ENCODE data around the gene EXOC3L4. TPM values are rescaled to one million over a fixed set of nuclear protein-coding genes. Genes with fewer than 3 reads are reported as not detected.

EXOC3L4 gene
- polyA plus RNA-seq, 1 of the 3 experiments (the other 2 are of a cell fraction), result 0.46 TPM

DNA sequence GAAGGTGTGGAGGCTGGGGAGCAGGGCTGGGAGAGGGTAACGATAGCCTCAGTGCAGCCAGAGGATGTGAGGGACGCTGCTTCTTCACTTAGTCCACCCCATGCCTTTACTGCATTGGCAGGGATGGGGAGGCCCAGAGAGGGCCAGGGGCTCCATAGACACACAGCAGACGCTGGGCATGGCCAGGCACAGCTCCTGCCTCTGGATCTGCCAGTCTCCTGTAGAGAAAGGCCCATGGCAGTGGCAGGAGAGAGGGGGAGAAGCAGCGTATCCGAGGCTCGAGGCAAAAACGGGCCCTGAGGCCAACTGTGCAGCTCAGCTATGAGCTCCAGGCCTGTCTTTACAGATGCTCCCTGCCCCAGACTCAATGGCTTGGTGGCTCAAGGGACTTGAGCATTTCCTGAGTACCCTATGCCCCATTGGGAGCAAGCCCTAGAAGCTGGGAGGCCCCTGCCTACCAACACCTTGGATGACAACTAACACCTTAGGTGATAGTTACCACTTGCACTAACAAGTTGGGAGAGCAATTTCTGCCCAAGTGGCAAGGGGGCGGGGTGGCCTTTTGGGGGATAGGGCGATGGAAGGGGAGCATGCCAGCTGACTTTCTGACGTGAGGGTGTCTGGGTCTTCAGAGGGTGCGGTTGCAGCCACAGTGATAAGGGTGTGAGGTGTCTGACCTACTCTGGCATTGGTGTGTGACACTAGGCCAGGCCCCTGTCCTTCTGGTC is 15.5 kb upstream of the EXOC3L4 start:
- TF ChIP-seq USF1 (IDR thresholded peaks at IDR 0.05; ENCODE audit: borderline replicate concordance, low read depth) (no peak), POLR2AphosphoS5 (IDR thresholded peaks at IDR 0.05; ENCODE audit: low read depth, low read length) (no peak), MEF2A (IDR thresholded peaks at IDR 0.05; ENCODE audit: borderline replicate concordance, low read depth) (no peak), RAD21 (IDR thresholded peaks at IDR 0.05; ENCODE audit: low read length) (no peak), GABPA (IDR thresholded peaks at IDR 0.05; ENCODE audit: low read depth) (no peak), NRF1 (IDR thresholded peaks at IDR 0.05; ENCODE audit: low read depth, low read length) (no peak), MXI1 (IDR thresholded peaks at IDR 0.05; ENCODE audit: low read depth, low read length) (no peak), FOXM1 (IDR thresholded peaks at IDR 0.05; ENCODE audit: low read depth) (no peak)
- Histone ChIP-seq H3K4me1 (ENCODE audit: control insufficient read depth in 1 of 2, insufficient read depth in 2 of 2, low read depth in 1 of 2, low read length in 1 of 2) (no peaks in the 10 kb centered on the region; a peak in 1 of 4 replicates), H3K9me3 (no peaks in the 10 kb centered on the region), H3K27ac (ENCODE audit: low read depth in 2 of 2, low read length in 1 of 2) (no peak overlapping the region), H4K20me1 (ENCODE audit: insufficient read depth) (no peaks in the 10 kb centered on the region), H3K9me2 (no peaks in the 10 kb centered on the region), H3K9ac (no peak overlapping the region), H3F3A (replicated peaks; ENCODE audit: insufficient read depth) (no peaks in the 10 kb centered on the region), H3K4me3 (ENCODE audit: low read depth in 2 of 2, low read length in 1 of 2) (no peak overlapping the region), H3K4me2 (no peak overlapping the region), H2AFZ (ENCODE audit: low read depth) (no peak overlapping the region), H3K27me3 (ENCODE audit: insufficient read depth) (no peaks in the 10 kb centered on the region), H3K36me3 (replicated peaks in 1 of 2; ENCODE audit: control insufficient read depth in 1 of 2, insufficient read depth in 2 of 2, low read length in 1 of 2) (no peaks in the 10 kb centered on the region), H3K79me2 (ENCODE audit: insufficient read depth) (no peaks in the 10 kb centered on the region)
- 48% methylated on average over 7 of the region's 11 CpGs for WGBS (ENCODE audit: low lambda C conversion rate)
- CTCF ChIA-PET, result interaction anchor here (0.6 to 7.4 kb wide), 13 partner anchors 8 to 391 kb away, joined by 3 to 99 read pairs (median 3); no protein-coding TSS in a partner anchor
- POLR2A ChIA-PET, result interaction anchor here (0.7 kb wide), 1 partner anchor 157 kb away, joined by 6 read pairs; no protein-coding TSS in a partner anchor
- DNase-seq, result no peak

DNA sequence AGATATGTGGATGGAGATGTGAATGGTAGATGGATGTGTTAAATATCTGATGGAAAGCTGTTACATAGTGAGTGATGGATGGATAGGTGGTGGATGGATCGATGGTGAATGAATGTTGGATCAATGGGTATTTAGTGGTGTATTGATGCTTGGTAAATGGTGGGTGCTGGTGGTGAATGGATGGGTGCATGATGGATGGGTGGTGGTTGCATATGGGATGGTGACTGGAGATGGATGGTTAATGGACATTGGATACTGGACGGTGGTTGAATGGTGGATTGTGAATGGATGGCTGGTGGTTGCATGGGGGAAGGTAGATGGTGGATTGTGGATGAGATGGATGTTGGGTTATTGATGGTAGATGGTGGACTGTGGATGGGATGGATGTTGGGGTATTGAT is 12.6 kb upstream of the EXOC3L4 start:
- no peak for DNase-seq
- Histone ChIP-seq H3K79me2 (ENCODE audit: insufficient read depth) (no peaks in the 10 kb centered on the region), H3K27ac (ENCODE audit: low read depth in 2 of 2, low read length in 1 of 2) (no peak overlapping the region), H3K4me1 (ENCODE audit: control insufficient read depth in 1 of 2, insufficient read depth in 2 of 2, low read depth in 1 of 2, low read length in 1 of 2) (no peaks in the 10 kb centered on the region; a peak in 1 of 4 replicates), H3K36me3 (replicated peaks in 1 of 2; ENCODE audit: control insufficient read depth in 1 of 2, insufficient read depth in 2 of 2, low read length in 1 of 2) (no peaks in the 10 kb centered on the region), H4K20me1 (ENCODE audit: insufficient read depth) (no peaks in the 10 kb centered on the region), H3K27me3 (ENCODE audit: insufficient read depth) (peaks cover 12% of the 10 kb centered on the region), H3F3A (replicated peaks; ENCODE audit: insufficient read depth) (no peaks in the 10 kb centered on the region), H3K4me2 (no peak overlapping the region), H3K4me3 (ENCODE audit: low read depth in 2 of 2, low read length in 1 of 2) (no peak overlapping the region), H3K9me3 (no peaks in the 10 kb centered on the region), H3K9me2 (no peaks in the 10 kb centered on the region), H3K9ac (no peak overlapping the region), H2AFZ (ENCODE audit: low read depth) (no peak overlapping the region)
- CTCF ChIA-PET, result no interaction called here
- POLR2A ChIA-PET, result no interaction called here
- 93% methylated on average over 2 of the region's 2 CpGs for WGBS (ENCODE audit: low lambda C conversion rate)
- TF ChIP-seq NRF1 (IDR thresholded peaks at IDR 0.05; ENCODE audit: low read depth, low read length) (no peak), EZH2phosphoT487 (IDR thresholded peaks at IDR 0.05; ENCODE audit: borderline replicate concordance, low read depth) (no peak)

Measured in SK-N-SH (cell line).